ENCODE data around the gene EDNRA.
"Not testable (repeated sequence)": the region's sequence is repeated elsewhere in the genome, so short reads cannot be mapped to it uniquely, and the experiment has no call there.

The EDNRA gene

GRCh38 chr4:147480891-147481576 lies at the start of gene EDNRA:
TSS of gene EDNRA (plus strand) at chr4:147481097. CDS start at chr4:147485682, 4,585 bp downstream.
- no peak for DNase-seq

GRCh38 chr4:147434370-147434769 lies 46.5 kb upstream of the EDNRA start:
- not testable (repeated sequence) for DNase-seq

DNA sequence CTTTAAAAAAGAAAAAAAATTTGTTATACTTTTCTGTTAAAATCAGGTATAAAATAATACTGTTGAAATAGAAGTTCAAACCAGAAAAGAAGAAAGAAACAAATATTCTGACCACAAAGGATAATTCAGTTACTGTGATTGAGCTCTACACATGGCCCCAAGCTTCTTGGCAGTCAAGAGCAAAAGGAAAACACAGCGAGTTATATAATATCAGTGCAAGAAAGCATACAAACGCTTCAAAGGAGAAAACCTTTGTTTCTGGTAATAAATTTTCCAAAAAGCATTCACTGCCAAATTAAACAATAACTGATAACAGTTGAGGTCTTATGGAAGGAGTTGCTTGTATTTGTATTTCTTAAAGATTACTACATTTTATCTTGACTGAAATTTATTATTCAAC lies 40.5 kb upstream of the EDNRA start:
- no peak for DNase-seq

- no peak for DNase-seq
Observed at GRCh38 chr4:147447786-147448185, 33.1 kb upstream of the EDNRA start.

DNA sequence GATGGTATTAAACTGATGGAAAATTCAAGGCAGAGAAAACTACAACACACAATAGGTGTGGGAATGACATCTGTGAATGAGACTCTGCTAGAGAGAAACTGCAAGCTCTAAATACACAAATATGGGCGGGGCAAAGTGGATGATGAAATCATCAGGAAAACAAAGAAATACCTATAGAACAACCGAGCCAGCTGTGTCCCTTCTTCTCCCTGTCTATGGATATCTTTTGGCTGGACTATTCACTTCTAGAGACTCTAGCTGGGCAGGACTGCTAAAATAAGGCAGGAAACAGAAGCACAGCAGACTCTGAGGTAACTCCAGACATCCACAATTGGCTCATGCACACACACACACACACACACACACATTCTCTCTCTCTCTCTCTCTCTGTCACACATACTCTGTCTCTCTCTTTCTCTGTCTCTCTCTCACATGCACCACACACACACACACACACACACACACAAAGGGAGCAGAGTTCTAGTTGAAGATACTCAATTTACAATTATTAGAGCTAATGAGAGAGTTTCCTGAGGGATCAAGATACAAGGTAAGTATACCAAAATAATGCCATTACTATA lies 27.2 kb upstream of the EDNRA start:
- no peak for DNase-seq

DNA sequence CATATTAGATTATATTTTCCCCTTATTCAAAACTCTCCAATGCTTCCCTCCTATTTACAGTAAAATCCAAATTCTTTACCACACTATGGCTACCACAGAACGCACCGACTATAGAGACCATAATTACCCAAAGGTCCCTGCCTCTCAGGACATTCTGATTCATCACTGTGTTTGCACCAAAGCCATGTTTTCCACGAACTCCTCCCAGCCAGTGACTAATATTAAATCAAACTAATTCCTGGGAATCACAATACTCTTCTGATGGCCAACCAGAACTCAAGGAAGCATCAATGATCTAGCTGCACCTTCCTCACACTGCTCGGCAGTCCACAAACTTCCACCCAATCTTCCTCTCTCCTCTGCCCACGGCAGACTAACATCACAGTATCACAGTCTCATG lies 24.2 kb upstream of the EDNRA start:
- no peak for DNase-seq

DNA sequence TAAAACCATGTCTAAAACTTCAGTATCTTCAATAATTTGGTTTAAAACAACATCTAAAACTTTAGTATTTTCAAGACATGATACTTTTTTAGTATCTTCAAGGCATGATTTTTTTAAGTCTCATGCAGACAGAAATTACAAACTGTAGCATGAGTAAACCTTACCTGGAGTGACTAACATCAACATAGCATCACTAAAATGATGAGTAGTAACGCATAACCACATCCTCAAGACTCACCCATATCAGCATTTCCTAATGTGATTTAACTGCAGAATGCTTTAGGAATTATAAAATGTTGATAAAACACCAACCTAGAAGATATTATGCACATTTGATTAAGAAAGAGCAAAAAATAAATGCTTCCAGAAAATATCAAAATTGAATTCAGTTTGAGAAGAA lies 19.7 kb upstream of the EDNRA start:
- no peak for DNase-seq

DNA sequence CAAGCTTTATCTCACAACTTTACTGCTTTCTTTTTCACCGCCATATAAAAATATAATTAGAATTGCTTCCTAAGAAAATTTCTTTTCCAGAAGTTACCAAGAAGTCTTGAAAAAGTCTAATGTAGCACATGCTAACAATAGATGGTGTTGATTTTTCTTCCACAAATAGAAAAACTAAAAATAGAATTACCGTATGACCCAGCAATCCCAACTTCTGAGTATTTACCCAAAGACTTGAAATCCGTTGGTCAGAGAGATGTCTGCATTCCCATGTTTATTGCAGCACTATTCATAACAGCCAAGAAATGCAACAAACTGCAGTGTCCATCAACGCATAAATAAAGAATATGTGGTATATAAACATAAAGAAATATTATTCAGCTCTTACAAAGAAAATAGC lies 17.8 kb upstream of the EDNRA start:
- DNase-seq, result no peak

DNA sequence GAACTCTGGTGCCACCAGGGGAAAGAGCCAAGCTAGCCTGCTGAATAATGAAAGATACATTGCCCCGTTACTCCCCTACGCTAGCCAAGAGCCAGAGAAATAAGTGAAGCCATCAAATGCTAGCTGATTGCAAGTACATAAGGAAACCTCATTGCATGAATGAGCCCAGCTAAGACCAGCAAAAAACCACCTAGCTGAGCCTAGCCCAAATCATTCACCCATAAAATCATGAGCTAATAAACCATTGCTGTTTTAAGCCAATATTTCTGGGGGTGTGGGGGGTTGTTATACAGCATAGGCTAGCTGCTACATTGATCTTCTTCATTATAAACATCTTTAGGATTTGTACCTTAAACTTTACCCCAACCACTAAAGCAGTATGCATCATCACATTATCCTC lies 15.4 kb upstream of the EDNRA start:
- DNase-seq, result no peak

DNA sequence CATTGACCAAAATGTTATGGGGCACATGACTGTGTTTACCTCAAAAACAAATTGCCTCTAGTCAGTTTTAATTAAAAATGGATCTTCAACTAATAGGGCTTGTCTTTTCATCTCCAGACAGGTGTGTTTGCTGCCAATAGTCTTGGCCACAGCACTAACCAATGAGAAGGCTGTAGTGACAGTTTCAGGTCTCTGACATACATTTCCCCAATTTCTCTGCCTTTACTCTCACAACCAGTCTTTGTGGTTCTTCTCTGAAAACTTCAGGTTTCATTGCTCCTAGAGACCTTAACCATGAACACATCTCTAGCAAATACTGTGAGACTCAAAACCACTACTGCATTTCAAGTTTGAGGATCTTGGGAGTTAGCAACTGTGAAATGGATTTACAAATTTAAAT lies 3.5 kb upstream of the EDNRA start:
- DNase-seq, result no peak

DNA sequence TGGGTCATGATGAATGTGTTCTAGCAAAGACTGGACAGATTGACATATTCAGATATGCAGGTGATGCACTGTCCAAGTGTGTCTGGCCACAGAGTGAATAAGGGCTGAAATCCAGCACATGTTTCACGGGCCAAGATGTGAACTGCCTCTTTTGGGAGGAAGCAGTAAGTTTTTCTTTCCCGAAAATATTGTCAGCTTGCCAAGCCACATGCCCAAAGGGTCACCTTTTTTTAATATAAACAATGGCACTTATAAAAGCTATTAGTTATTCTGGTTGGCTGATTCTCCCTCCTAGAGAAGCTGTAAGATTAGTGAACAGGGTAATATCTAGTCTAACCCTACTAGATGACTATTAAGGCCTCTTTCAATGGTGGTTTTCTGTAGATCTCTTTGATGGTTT lies 1.5 kb upstream of the EDNRA start:
- DNase-seq, result no peak

DNA sequence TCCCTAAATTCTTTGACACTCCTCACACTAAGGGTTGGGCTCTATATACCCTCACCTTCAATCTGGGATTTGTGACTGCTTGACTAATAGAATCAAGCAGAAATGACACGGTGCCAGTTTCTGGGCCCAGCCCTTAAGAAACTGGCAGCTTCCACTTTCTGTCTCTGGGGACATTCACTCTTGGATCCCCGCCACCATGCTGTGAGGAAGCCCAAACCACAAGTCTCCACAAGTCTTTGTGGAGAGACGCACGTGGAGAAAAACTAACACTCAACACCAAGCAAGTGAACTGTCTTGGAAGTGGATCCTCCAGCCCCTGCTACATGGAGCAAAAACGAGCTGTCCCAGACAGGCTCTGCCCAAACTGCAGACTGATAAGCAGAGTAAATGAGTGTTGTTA lies 1.1 kb upstream of the EDNRA start:
- DNase-seq, result no peak

GRCh38 chr4:147480502-147480890 lies 401 bp upstream of the EDNRA start:
- no peak for DNase-seq

GRCh38 chr4:147481577-147482109 lies 746 bp downstream of the EDNRA start:
- no peak for DNase-seq

DNA sequence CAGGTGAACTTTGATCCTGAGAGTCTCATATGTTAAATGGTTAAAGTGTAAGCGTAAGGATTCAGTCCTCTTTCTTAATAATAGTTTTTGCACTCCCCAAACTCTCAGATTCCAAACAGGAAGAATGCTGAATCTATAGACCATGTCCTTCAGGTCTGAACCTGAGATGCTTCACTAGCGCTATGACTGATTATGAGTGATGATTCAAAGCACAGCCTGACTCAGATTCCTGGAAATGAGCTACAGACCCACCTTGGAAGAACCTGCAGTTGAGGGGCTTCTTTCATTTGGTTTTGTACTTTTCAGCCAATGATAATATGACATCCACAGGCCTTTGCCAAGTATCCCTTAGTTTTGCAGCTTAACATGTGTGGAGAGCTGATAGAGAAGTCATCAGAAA lies 1.4 kb downstream of the EDNRA start:
- DNase-seq, result no peak

GRCh38 chr4:147485167-147485566 lies 4.3 kb downstream of the EDNRA start:
- no peak for DNase-seq

DNA sequence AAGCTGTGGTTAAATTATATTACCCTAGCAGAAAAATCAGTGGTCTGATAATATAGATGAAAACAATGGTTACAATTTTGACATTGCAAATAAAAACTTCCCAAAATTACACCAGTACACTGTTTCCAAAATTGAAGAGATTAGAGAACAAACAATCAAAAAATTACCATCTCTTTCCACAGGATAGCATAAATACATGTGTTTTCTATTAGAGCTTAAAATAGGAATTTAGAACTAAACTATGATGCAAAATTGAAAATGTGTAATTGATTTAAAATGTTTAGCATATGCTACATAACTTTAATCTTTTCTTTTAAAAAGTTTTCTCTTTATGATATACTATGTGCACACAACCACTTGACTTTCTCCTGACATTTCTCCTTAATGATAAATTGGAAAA lies 6.7 kb downstream of the EDNRA start:
- no peak for DNase-seq

DNA sequence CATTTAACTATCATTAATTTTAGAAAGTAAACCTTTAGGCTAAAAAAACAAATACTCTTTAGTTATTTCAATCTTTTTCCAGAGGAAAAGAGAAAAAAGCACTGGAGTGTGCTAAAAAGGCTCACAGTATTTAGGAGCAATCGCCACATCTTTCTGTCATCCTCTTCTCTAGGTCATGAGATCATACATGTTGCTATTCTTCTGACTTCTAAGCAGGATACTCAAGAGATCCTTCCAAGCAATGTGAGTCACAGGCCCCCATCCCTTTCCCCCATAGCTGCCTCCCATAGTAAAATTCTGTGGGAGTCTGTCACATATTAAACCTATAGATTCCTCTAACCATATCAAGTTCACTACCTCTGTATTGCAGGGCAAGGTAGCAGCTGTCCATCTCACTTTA lies 7.7 kb downstream of the EDNRA start:
- no peak for DNase-seq

GRCh38 chr4:147491086-147491485 lies 10.2 kb downstream of the EDNRA start:
- DNase-seq, result no peak

GRCh38 chr4:147492306-147492705 lies 11.4 kb downstream of the EDNRA start:
- DNase-seq, result no peak

- no peak for DNase-seq
Observed at GRCh38 chr4:147492761-147493160, 11.9 kb downstream of the EDNRA start.

DNA sequence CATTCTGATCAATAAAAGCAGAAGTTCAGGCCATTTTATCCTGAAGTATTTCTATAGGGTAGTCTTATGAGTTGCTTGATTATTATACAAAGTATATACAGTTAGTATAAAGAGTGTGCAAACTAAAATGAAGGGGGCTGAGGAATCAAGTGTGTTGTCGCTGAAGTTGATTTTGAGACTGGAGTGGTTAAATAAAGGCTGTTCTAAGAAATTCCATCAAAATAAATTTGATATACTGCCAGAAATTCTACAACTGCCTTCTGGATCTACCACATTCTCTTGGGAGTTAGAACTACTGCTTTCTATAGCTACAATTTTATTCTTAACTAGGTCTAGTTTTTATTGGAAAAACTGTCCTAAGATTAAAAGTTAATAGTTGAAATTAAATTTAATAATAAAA lies 12.4 kb downstream of the EDNRA start:
- DNase-seq, result no peak

GRCh38 chr4:147494301-147494700 lies 13.4 kb downstream of the EDNRA start:
- no peak for DNase-seq

GRCh38 chr4:147496500-147496899 lies 15.6 kb downstream of the EDNRA start:
- no peak for DNase-seq

Measured in activated CD8-positive, alpha-beta memory T cell treated with anti-CD3 and anti-CD28 coated beads for 24 hours (primary cell).